ENCODE measurements around the gene PRSS33.

PRSS33 gene

DNA sequence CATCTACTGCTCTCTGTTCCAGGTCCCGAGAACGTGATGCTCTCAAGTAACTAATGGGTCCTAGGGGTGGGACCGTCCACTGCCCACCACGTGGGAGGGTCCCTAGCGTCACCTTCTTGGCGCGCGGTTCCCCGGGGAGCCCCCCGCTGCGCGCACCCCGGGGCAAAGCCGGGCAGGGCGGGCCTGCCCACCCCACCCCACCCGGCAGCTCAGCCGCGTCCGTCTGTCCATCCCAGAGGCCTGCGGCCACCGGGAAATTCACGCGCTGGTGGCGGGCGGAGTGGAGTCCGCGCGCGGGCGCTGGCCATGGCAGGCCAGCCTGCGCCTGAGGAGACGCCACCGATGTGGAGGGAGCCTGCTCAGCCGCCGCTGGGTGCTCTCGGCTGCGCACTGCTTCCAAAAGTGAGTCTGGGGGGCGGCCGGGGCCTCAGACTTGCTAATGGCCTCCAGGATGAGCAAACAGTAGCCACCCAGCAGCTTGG, 11.4 kb upstream of the PRSS33 start:
- no peak for DNase-seq

DNA sequence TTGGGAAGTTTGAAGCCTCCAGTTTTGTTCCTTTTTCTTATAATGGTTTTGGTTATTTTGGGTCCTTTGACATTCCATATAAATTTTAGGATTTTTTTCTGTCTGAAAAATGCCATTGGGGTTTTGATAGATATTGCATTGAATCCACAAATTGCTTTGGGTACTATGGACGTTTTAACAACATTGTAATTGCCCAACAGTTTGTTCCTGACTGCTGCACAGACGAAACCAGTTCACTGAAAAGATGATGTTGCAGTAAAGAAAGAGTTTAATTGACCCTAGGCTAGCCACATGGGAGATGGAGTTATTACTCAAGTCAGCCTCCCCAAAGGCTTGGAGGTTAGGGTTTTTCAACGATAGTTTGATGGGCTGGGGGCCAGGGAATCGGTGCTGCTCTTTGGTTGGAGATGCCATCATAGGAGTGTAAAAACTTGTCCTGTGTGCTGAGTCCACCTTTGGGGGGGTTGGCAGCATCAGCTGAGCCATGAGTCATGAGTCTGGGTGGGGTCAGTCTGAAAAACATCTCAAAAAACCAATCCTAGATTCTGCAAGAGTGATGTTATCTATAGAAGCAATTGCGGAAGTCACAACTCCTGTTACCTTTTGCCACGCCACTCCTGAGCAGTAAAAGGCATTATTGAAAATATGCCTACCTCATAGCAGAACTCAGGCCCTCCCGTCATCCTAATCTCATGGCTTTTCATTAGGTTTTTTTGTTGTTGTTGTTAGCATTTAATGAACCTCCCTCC, 8.2 kb upstream of the PRSS33 start:
- DNase-seq: no peak

DNA sequence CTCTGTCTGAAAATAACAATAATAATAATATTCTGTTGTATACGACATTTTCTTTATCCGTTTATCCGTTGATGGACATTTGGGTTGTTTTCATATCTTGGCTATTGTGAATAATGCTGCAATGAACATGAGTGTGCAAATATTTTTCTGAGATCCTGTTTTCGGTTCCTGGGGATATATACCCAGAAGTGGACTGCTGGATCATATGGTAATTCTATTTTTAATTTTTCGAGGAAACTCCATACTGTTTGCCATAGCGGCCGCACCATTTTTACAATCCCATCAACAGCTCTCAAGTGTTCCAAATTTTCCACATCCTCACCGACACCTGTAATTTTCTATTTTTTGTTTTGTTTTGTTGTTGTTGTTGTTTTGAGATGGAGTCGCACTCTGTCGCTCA, 5.6 kb upstream of the PRSS33 start:
- DNase-seq: no peak

DNA sequence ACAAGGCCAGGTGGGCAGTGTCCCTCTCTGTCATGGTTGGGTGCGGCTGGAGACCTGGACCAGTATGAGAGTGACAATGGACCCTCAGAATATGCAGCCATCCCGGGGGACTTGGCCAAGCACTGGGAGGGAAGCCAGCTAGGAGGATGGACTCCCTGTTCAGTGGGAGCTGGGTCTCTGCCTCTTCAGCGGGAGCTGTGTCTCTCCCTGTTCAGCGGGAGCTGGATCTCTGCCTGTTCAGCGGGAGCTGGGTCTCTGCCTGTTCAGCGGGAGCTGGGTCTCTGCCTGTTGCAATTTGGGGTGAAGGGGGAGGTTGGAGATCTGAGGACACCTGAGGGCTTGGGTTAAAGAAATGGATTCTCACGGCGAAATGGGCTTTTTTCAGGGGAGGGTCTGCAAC, 3.8 kb upstream of the PRSS33 start:
- no peak for DNase-seq

DNA sequence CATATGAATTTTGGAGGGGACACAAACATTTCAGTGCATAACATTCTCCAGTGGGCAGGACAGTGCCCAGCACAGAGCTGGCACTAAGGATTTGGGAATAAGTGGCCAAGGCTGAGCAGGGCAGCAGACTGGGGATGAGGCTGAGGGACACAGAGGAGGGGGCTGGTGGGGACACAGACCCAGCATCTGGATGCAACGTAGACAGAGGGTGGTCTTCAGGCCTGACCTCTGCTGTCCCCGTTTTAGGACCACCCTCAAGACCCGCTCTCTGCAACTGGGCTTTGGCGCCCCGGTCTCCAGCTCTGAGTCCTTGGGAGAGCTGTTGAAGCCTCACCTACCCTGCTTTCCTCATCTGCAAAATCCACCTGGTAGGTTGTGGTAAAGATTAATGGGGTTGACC, 3.3 kb upstream of the PRSS33 start:
- no peak for DNase-seq

DNA sequence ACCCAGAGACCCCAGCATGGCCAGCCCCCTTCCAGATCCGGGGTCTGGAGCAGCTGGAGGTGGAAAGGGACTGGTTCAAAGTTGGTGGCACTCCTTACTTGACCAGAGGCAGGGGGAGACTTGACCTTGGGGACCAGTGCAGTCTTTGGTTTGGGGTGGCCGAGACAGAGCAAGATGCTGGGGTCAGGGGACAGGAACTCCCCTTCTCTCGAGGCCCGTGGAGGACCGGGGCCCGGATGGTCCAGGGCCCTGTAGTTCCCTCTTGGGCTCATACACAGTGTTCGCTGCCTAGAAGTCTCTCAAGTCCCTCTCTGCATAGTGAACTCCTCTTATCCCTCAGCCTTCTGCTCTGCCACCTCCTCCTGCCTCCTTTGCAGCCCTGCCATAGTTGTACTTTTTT, 601 bp upstream of the PRSS33 start:
- DNase-seq: no peak

DNA sequence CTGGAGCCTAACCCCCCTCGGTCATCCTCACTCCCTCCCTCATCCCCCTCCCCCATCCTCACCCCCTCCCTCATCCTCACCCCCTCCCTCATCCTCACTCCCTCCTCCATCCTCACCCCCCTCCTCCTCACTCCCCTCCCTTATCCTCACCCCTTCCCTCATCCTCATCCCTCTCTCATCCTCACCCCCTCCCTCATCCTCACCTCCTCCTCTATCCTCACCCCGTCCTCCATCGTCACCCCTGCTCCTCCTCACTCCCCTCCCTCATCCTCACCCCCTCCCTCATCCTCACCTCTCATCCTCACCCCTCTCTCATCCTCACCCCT, 571 bp downstream of the PRSS33 start:
- no peak for DNase-seq

DNA sequence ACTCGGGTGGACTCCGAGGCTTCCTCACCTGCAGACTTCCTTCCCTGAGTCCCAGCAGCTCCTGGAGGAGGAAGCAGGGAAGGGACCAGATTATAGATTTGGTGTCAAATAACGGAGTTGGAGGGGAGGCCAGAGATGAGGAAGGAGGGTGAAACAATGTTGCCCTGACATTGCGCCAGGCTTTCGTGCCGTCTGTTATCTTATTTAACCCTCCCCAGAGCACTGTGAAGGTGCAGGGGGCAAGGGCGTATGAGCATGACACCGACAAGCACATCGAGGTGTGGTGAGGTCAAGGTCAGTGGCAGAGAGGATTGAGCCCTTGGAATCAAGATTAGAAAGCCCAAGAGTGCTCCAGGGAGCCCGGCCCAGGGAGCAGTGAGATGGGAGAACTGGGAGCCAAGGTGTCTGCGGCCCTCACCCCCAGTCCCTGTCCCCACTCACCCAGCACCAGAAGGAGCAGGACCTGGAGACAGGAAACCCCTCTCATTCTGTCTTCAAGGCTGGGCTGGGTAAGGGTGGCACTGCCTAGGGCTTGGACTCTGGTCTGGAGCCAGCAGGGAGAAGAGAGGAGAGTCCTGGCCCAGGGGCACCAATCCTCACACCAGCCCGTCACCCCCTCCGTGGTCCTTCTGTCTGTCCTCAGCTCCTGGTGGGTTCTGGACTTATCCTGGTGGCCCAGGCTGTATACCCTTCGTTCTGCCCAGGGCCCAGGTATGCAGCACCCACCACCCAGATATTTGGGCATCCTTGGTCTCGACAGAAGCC, 1.1 kb downstream of the PRSS33 start:
- DNase-seq: no peak

DNA sequence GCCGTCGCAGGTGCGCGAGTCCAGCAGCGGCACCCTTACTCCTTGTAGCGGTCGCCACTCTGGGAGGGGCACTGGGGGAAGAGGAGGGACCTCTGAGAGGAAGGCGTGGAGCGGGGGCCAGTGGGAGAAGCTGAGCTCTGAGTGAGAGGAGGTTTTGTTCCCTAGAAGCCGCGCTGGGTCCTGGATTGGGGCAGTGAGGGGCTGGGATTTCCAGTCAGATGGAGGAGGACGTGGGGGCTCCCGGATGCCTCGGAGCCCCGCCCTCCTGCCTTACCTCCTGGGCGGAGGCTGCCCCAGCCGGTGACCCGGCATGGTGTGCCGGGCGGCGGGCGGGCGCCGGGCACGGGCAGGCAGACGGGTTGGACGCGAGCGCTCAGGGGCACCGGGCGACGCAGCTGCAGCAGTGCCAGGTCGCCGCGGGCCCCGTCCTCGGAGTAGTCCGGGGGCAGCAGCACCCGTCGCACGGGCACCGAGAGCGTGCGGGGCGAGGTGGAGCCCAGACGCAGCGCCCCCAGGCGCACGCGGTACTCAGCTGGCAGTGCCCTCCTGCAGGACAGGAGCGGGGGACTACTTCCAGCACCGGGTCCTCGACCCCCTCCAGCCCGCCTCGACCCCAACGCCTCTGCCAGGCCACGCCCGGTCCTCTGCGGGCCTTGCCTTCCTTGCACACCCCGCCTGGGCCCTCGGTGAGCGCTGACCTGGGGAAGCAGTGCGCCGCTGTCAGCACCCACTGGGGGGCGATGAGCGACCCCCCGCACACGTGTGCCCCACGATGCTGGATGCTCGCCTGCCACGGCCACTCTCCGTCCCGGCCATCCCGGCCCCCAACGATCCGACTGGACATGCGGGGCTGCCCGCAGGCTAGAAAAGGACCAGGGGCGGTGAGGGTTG, 2.0 kb downstream of the PRSS33 start:
- DNase-seq: peak; percentile 9

DNA sequence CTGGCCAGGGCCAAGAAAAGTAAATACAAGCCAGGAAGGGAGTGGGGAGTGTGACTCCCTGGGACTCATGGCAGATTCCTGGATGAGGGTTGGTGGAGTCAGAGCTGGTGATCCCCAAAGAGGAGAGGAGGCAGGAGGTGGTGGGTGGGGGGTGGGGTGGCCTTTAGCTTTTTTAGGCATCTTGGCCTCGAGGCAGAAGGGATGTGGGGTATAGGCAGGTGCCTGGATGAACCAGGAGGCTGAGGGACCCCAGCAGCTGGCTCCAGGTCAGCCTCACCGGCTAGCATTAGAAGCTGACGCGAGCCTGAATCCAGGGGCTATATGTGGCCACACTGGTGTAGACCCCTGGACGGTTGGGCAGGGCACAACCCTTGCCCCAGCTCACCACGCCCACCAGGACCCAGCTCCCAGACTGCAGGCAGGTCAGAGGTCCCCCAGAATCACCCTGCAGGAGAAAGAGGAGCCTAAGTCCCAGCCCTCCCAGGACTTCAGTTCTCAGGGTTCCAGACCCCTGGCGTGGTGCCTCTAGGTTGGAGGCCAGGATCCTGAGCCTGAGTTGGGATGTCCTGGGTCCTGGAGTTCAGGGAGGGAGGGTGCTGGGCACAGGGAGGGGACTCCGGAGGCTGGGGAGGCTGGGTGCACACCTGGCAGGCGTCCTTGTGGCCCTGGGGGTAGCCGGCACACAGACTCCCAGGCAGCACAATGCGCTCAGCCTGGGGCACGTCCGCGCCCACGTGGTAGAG, 2.8 kb downstream of the PRSS33 start:
- DNase-seq: no peak

DNA sequence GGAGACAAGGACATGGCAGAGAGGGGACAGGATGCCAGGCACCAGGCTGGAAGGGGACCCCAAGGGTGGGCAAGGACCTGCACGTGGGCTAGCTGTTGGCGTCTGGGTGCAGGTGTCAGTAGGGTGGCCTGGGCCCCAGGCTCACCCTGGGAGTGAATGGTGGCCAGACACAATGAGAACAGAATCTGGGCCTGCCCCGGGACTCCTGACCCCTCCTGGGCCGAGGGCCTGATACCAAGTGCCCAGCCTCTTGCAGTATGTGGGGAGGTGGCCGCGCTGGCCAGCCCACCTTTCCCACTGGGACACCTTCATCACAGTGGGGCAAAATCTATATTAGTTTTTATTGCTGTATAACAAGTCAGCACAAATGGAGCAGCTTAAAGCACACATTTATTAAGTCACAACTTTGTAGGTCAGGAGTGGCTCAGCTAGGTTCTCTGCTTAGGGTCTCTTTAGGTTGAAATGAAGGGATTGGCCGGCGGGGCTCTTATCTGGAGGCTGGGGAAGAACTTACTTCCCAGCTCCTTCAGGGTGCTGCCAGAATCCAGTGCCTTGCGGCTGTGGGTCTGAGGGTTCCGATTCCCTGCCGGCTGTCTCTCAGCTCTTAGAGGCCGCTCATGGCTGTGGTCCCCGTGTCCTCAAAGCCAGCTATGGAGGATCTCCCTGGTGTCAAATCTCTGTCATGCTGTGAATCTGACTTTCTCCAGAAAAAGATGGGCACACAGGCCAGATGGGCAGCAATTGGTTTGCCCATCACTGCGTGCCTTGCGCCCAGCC, 3.6 kb downstream of the PRSS33 start:
- no peak for DNase-seq

DNA sequence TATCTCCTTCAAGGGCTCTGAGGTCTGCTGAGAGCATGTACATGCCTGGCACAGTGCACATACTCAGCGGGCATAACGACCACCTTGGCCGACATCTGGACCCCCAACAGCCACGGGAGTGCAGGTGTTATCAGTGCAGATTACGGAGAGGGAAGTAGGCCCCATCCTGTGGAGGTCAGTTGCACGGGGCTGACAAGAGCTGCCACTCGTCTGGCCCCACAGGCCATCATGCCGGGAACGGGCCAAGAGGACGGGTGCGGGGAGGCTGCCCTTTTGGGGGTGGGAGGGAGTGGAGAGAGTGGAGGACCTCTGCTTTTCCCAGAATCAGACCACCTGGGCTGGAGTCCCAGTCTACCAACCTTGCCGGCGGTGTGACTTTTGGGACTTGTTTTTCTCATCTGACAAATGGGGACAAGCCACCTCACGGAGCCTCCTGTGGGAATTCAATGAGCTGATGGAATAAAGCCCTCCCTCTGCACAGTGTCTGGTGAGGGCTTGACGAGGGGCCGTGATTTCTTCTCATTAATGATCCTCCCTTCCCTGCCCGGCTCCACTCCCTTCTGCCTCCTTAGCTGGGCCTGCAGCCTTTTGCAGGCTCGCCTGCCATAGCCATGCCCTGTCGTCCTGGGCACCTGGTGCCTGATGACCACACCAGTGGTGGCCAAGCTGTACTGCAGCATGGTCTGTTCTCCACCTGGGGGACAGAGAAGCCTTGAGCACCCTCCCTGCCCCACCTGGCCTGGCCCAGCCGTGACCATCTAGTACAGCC, 4.6 kb downstream of the PRSS33 start:
- no peak for DNase-seq

DNA sequence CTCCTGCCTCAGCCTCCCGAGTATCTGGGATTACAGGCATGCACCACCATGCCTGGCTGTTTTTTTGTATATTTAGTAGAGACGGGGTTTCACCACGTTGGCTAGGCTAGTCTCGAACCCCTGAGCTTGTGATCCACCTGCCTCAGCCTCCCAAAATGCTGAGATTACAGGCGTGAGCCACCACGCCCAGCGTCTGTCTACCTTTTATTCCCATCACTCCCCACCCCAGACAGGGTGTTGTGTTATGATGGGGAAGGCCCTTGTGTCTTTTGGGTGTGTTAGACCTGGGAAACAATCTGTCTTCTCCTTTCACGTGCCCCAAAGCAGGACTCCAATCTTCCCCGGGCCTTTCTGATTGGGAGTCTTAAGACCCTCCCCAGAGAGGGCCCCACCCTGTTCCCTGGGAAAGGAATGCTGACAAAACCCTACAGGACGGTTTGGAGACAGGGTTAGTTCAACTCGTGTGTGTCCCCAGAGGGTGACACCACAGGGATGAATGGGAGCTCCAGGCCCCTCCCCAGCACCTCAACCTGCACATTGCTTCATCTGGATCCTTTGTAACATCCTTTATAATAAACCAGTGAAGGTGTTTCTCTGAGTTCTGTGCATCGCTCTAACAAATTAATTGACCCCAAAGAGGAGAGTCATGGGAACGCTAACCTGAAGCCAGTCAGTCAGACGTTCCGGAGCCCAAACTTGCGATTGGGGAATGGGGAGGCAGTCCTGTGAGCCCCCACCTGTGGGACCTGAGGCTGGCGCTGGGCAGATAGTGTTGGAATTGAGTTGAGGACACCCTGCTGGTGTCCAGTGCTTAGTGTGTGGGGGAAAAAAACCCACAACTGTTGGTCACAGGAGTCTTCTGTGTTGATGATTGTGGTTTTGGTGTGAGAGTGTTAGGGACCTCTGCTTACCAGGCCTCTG, 7.1 kb downstream of the PRSS33 start:
- DNase-seq: no peak

DNA sequence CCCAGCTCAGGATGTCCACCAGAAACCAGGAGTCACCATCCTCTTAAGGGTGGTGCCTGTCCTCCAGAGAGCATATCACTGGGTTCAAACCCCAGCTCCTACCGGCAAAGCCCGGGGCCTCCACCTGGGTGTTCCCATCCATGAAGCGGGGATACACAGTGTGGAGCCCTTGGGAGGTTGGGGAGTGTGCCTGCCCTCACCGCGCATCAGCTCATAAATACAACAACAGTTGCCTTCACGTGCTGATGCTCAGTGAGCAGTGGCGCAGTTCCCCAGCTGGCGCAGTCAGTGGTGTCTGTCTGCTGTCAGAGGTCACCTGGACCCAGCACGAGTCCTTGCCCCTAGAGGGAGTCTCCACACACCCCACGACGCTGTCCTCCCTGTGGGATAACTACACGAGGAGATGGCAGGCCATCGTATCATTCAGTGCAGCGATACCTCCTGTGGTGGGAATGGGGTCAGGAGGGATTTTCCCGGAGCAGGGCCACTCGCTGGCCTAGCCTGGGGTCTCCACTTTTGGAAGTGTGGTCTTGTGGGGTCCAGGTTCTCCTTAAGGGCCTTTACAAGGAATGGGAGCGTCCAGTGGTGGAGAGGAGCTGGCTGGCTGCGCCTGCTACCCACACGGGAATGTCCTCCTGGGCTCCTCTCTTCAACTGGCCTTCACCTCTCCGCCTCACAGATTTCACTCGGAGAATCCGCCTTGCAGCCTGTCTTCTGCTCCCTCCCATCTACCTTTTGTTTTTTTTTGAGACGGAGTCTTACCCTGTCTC, 8.0 kb downstream of the PRSS33 start:
- DNase-seq: no peak

DNA sequence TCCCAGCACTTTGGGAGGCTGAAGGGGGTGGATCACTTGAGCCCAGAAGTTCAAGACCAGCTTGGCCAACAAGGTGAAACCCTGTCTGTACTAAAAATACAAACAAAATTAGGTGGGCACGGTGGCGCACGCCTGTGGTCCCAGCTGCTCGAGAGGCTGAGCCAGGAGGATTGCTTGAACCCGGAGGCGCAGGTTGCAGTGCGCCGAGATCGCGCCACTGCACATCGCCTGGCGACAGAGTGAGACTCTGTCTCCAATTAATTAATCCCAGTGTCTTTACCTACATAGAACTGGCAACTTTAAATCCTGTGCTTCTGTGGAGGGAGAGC, 8.8 kb downstream of the PRSS33 start:
- no peak for DNase-seq

DNA sequence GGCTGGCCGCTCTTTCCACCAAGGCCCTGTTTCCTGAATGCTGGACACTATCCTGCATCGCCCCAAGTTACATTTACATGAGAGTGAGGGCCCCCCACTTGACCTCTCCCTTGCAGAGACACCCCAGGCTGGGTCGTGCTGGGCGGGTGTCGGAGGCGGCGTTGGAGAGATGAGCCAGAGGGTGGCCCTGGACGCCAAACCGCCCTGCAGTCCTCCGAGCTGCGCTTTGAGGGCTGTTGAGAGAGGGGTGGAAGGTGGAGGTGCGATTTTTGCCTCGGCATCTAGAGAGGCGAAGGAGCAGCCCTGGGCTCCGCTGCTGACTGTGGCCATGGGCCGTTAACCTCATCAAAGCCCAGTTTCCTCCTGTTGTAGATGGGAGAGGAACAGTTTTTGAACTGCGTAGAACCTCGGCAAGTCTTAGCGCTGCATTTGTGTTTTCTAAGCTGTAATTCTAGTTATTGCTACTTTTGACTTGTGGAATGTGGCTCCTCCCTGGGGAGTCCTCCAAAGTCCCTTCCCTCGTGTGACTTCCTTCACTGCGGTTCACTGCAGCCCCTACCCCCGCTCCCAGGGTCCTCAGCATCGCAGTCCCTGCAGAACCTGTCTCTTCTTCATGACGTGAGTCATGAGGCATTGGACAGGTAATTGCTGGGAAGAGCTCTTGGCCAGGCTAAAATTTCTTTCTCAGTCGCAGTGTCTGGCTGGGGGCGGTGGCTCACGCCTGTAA, 9.3 kb downstream of the PRSS33 start:
- DNase-seq: no peak

DNA sequence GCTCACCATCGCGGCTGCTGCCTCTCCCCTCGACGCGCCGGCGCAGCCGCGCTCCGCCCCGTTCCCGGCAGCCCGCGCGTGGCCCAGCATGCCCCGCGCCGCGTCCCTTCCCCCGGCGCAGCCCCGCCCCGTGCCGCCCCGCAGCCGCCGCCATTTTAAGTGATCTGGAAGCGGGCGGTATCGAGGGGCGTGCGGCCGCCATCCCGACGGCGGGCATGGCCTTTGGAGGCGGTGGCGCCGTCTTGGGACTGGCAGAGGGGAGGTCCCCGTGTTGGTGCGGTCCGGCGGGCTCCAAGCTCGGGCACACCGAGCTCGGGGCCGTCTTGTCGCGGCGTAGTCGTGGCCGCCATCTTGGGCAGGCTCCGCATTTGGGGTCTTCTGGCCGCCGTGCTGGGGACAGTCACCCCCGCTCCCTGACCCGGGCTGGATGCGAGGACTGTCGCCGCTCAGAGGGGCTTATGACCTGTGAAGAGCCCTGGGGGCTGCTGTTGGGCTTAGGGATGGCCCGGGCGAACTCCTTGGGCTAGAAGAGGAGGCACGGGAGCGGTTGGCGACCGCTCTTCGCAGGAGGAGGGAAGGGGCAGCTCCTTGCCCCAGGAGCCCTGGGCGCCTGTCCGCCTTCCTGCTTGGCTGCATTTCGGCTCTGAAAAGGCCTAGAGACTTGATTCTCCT, 10.0 kb downstream of the PRSS33 start, which contains the start of gene ELOB:
Gene ELOB, minus strand, starts transcription at position 50 of the 672 bp plus-strand sequence. Its CDS starts 41 bp downstream, at position 9.
- DNase-seq: peak; percentile 94
